ENCODE measurements around the gene FARS2.
"Not testable (repeated sequence)": the region's sequence is repeated elsewhere in the genome, so short reads cannot be mapped to it uniquely, and the experiment has no call there.

Gene FARS2

DNA sequence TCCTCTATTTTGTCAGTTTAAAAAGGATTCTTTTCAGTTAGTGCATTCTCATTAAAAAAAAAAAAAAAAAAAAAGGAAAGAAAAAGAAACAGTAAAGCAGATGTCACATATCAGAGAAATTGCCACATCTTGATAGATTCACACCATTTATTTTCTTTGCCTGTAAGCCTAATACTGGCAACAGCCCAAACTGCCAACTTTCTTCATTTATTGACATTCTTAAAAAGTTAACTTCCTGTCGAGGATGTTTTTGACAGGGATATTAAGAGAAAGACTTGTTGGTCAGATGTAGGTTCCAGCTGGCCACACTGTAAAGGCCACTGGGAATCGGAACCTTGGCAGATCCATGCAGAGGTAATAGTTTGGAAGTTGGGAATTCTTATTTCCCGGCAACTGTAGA lies 412.8 kb downstream of the FARS2 start:
- DNase-seq, result no peak

DNA sequence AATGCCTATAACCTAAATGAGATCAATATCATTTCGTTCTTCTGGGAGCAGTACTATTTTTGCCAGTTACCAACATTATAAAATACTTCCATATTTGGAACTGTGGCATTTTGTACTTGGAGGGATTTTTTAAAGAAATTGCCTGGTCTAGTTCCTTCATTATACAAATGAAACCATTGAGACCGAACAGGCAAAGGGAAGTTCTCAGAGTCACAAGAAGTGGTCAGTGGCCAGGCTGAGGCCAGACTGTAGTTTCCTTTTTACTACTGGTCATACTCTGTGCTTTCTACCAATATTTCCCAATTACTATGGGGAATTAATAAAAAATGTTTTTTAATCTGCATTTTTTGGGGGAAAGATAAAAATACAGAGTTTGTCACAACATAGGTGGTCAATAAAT lies 413.4 kb downstream of the FARS2 start:
- no peak for DNase-seq

DNA sequence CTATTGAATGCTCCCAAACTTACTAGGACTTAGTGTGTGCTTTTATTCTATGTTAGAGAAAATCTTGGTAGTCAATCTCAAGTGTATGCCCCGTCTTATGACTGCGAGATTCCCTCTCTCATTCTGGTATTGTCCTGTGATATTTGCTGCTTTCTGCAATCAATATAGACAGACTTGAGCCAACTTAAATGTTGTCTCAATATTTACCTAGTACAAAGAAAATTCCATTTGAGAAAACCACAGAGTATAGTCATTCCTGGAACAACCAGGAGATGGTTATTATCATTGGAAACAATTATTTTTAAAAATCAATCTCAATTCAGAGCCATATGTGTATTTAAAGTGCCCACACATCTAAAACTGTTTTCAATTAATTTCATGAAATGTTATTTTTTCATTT lies 415.4 kb downstream of the FARS2 start:
- no peak for DNase-seq

DNA sequence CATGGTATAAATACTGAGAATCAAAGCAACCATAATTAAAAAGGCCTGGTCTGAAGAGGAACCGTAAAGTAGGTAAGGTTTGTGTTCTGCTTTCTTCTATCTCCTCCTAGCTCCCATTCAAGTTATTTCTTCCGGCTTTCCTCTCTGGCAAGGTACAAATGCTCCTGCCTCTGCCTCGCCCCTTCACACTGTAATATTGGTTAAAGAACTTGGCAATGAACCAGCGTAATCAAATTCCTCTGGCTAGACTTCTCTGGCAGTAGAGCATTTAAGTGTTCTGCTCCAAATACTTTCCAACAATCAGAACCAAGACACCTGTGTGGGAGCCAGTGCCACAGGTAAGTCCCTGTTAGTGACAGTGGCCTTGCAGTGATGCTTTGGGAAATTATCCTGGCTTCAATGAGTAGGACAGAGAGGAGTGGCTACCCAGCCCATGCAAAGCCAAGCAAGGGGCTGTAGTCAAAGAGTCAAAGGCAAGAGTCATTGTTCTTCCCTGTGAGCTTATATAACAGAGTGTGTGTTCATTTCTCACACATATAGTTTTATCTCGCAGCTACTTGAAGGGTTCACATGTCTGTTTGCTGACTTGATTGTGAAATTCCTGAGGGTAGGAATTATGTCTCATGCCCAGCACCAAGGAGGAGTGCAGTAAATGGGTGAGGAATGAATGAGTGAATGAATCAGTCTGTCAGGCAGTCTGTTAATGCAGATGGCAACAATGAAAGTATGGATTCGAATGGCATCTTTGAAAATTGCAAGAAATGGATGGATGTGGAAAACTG lies 416.1 kb downstream of the FARS2 start:
- DNase-seq, result no peak

DNA sequence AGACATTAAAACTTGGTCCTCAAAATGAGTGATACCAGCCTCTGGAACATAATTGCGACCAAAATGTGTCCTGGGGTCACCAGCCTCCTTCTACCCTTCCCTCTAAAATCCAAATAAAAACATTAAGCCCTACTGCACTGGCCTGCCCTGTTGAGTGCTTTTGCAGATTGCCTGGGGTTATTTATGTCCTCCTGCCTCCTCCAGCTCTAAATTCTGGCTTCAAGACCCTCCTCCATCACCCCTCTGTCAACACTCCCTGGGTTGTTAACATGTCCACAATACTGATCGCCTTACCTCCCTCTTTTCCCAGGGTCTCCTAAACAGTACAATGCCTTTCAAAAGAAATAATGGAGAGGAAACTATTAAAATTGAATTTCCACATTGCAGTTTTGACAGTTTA lies 418.0 kb downstream of the FARS2 start:
- DNase-seq, result no peak

- DNase-seq, result no peak
Measured at GRCh38 chr6:5679691-5680090, 418.4 kb downstream of the FARS2 start.

- DNase-seq, result no peak
Measured at GRCh38 chr6:5680095-5680494, 418.8 kb downstream of the FARS2 start.

- no peak for DNase-seq
Measured at GRCh38 chr6:5681480-5681879, 420.2 kb downstream of the FARS2 start.

DNA sequence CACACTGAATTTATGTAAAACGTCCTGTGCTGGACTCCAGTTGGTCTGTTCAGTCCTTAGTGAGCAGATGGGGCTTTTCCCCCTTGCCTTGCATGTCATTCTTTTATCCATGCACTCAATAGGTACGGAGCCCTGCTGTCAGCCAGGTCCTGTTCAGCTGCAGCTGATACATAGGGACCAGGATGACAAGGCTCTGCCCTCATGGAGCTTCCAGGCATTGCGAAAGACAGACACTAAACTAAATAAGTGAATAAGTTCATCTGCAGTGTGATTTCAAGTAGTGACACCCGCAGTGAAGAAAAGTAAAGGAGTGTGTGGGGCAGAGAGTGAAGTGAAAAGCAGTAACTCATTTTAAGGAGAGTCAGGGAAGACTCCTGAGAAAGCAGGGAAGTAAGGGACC lies 421.2 kb downstream of the FARS2 start:
- no peak for DNase-seq

- not testable (repeated sequence) for DNase-seq
Measured at GRCh38 chr6:5683747-5684146, 422.4 kb downstream of the FARS2 start.

DNA sequence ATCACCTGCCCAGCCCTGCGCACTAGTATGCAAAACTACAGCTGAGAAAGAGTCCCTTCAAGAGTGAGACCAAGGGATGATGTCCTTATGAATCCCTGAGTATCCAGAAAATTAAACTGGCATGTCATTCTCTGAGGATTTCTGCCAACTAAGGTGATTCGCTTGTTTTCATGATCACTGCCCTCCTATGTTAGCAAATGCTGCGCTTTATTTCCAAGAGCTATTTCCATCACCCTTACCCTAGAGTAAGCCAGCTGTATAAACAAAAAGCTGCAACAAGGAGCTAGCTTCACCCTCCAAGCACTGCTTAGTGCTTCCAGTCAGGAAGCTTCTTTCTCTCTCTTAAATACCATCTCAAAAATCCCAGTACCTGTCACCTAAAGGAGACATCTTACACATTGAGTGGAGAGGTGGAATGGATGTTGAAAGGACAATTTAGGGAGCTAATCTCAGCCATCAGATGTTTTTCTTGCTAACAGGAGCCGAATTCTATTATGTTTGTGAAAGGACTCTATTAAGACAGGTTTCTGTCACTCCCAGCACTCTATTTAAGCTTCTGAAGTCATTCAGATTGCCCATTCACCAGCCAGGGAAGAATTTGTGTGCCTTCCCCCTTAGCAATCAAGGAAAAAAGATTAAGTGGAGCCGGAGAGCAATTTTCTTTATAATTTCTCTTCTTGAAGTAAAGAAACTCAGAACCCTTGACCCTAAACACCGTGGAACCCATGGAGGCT lies 423.2 kb downstream of the FARS2 start:
- DNase-seq, result no peak

GRCh38 chr6:5693225-5694145 lies 432.2 kb downstream of the FARS2 start:
- DNase-seq, result no peak

DNA sequence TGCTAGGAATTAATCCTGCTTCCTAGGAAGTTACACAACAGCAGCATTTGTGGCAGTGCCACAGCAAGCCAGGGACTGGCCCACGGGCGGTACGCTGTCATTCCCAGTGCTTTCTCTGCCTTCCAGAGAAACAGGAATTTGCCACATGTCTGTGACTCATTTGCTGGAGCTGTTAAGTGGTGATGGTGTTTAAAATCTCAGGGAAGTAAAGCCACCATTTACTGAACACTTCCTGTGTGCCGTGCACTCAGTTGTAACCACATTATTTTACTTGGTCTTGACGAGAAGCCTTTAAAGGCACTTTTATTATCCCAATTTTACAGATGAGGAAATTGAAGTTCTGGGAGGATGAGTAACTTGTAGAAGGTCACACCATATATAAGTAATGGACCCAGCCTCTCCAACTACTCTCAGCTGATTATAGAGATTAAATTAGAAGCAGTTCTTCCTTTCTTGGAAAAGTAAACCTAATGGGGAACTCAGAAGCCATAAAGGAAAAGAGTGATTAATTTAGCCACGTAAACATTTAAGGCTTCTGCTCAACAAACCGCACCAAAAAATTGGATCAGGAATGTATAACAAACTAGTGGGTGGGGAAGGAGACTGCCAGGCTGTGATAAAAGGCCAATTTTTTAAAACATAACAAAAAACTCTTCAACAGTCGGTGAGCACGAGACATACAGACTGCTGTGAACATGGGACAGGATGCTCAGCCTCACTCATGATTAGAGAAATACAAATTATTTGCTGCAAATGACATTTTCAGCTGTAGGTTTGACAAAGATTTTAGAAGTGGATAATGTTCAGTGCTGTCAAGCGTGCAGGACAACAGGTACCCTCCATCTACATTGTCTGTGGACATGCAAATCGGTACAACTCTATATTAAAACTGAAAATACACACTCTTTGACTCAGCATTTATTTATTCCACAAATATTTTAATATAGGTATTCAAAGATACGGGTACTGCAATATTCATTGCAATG lies 434.2 kb downstream of the FARS2 start:
- no peak for DNase-seq

DNA sequence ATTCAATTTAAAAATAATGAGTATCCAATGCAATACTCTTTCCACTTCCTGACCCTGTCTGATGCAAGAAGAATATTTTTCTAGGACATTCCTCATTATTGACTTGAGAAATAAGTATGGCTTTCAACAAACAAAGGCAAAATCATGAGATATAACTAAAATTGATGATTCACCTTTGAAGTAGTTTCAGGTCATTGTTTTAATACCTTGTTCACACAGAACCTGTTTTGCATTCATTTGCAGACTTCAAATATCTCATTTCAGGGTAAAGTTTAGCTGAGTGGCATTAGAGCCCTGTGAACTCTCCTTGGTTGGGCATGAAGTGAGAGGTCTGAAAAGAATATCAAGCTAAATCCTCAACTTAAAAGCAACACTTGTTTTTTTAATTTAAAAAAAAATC lies 436.2 kb downstream of the FARS2 start:
- no peak for DNase-seq

- no peak for DNase-seq
Measured at GRCh38 chr6:5698318-5698717, 437.0 kb downstream of the FARS2 start.

- DNase-seq, result not testable (repeated sequence)
Measured at GRCh38 chr6:5699064-5699463, 437.8 kb downstream of the FARS2 start.

DNA sequence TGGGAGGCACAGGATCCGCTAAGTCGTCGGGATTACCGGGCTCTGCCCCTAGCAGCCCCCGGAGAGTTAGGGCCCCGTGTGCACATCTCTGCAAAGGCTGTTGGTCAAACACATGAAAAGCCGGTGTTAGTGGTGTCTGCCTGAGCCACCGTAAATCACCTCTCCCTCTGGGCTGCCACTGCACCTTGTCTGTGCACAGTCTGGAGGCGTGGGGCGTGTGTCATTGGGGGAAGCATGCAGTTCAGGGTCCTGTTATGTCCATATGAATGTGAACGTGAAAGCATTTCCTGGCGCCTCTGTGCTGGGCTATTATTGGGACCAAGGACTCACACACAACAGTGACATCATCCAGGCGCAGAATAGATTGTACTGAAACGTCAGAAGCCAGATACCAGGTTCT lies 439.9 kb downstream of the FARS2 start:
- no peak for DNase-seq

GRCh38 chr6:5704708-5705107 lies 443.4 kb downstream of the FARS2 start:
- no peak for DNase-seq

DNA sequence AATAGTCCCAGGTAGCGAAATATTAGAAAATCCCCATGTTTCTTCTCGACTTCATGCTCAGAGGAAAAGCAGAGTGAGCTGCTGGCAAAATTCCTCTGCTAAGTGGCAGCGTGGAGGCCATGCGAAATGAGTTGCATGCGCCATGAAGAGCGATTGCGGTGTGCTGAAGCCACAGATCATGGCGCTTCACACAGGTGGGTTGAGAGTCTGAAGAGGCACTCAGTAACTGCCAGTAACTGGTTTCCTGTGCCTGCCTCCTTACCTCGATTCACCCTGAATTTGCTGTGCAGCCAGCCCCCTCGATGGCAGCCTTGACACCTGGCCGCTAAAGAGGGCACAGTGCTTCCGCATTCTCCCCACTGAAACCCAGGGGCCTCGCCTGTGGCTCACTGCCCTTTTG lies 443.9 kb downstream of the FARS2 start:
- no peak for DNase-seq

DNA sequence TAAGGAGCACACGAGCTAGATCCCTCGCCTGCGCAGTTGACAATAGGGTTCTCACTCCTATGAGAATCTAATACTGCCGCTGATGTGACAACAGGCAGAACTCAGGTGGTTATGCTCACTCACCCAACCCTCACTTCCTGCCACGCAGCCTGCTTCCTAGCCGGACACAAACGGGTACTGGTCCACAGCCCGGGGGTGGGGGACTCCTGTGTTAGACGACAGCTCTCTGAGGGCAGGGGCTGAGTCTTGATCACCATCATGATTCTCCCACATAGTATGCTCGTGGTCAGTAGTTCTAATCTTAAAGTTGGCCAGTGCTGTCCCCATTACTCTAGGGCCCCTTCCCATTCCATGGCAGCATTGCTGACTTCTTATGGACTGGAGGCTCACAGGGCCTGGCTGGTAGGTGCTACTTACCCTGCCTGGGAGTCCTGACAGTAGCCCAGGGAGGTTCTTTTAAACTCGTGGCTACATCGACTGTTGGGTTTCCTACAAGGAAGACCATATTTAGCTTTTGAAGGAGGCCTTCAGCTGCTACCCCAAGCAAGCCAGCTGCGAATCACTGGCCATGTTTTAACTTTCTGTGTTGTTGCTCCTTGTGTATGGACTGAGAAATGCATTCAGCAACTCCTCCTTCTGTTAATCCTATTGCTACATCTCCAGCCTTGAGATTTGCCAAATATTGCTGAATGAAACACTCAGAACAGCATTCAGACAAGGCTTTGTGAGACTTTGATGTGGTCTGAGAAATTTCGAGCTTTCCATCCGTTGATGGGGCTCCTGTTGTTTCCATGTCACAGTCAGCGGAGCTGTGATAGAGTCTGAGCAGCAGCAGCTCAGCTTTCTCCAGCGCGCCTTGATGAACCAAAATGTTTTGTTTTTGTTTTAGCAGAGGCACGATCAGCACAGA lies 445.1 kb downstream of the FARS2 start:
- no peak for DNase-seq

Measured in NCI-H2081 (cell line).